Measurements from ENCODE around the gene RBM42.

DNA sequence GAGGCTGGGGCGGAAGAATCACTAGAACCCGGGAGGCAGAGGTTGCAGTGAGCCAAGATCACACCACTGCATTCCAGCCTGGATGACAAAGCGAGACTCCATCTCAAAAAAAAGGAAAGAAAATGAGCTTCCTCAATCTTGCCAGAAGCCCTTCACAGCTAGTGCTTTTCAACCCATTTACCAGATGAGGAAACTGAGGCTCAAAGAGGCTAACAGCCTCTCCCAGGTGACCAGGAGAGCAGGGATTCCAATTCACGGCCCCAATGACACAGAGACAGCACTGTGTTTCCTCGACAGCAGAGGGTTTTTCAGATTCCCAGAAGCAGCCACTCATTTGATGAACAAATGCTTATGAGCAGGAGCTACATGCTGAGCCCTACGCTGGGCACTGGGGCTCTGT, 40.7 kb downstream of the RBM42 start:
- TF ChIP-seq, protein P1, sequence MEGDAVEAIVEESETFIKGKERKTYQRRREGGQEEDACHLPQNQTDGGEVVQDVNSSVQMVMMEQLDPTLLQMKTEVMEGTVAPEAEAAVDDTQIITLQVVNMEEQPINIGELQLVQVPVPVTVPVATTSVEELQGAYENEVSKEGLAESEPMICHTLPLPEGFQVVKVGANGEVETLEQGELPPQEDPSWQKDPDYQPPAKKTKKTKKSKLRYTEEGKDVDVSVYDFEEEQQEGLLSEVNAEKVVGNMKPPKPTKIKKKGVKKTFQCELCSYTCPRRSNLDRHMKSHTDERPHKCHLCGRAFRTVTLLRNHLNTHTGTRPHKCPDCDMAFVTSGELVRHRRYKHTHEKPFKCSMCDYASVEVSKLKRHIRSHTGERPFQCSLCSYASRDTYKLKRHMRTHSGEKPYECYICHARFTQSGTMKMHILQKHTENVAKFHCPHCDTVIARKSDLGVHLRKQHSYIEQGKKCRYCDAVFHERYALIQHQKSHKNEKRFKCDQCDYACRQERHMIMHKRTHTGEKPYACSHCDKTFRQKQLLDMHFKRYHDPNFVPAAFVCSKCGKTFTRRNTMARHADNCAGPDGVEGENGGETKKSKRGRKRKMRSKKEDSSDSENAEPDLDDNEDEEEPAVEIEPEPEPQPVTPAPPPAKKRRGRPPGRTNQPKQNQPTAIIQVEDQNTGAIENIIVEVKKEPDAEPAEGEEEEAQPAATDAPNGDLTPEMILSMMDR (IDR thresholded peaks at IDR 0.05), result no peak
- no peak for TF ChIP-seq POLR2A (IDR thresholded peaks at IDR 0.05)

All from body of pancreas (tissue), 4 donors.